K562 (cell line): Measurements from ENCODE around the gene DGCR8.

ENCODE experiments used
- BMI1 ChIP-seq: fragments of 150-350 bp; IDR thresholded peaks from 2 replicates; pipeline ENCODE4 v1.6.1; 2014; ENCODE audit warnings: low read length
- CTBP1 ChIP-seq: fragments of 450-650 bp; IDR thresholded peaks from 2 replicates; pipeline ENCODE4 v1.6.1; 2016; ENCODE audit warnings: borderline replicate concordance
- CTCF ChIP-seq, 3 experiments: IDR thresholded peaks in 2 of 3; conservative IDR thresholded peaks in 1 of 3; 2 replicates each; pipeline ENCODE4 v1.5.1; 2011 to 2012; ENCODE audit warnings: low read length in 3 of 3, mild to moderate bottlenecking in 3 of 3, control low read depth in 2 of 3, improper control_type of control experiment in 1 of 3, inconsistent platforms in 1 of 3, low read depth in 1 of 3, mixed read lengths in 1 of 3, moderate library complexity in 1 of 3; ENCODE audit not compliant: insufficient read depth in 2 of 3
- ELK1 ChIP-seq: sonication (generic); formaldehyde crosslinking; IDR thresholded peaks from 2 replicates; pipeline ENCODE4 v1.8.1; 2022; ENCODE audit warnings: missing genetic modification reagents
- EP300 ChIP-seq: IDR thresholded peaks from 2 replicates; pipeline ENCODE4 v1.6.1; 2012; ENCODE audit warnings: low read length, improper control_type of control experiment
- FOS ChIP-seq: IDR thresholded peaks from 3 replicates; pipeline ENCODE4 v1.6.1; 2011; ENCODE audit not compliant: insufficient read length; ENCODE audit errors: extremely low read depth
- MAZ ChIP-seq, 2 experiments: fragments of 450-650 bp in 1 of 2; sonication (generic) in 1 of 2; formaldehyde crosslinking; IDR thresholded peaks in 1 of 2; conservative IDR thresholded peaks in 1 of 2; 2 replicates each; pipeline versions ENCODE4 v1.4.0 to v1.5.0; 2020; ENCODE audit warnings: mild to moderate bottlenecking in 1 of 2, missing genetic modification reagents in 1 of 2
- SP2 ChIP-seq: IDR thresholded peaks from 2 replicates; pipeline ENCODE4 v1.6.1; 2011; ENCODE audit warnings: mild to moderate bottlenecking, low read depth, low read length, moderate library complexity; ENCODE audit not compliant: poor library complexity, severe bottlenecking; ENCODE audit errors: extremely low read depth
- TOE1 ChIP-seq, 2 experiments: fragments of 450-650 bp in 1 of 2; sonication (generic) in 1 of 2; formaldehyde crosslinking in 1 of 2; IDR thresholded peaks; 2 replicates each; pipeline versions ENCODE4 v1.7.1 to v1.8.0; 2016 to 2022; ENCODE audit warnings: borderline replicate concordance in 2 of 2, mild to moderate bottlenecking in 2 of 2, antibody characterized with exemption in 1 of 2, inconsistent platforms in 1 of 2, low read depth in 1 of 2, missing genetic modification reagents in 1 of 2, moderate library complexity in 1 of 2
- ZNF696 ChIP-seq: fragments of 250-450 bp; sonication (Bioruptor Pico); conservative IDR thresholded peaks from 2 replicates; pipeline ENCODE4 v1.4.0; 2020; ENCODE audit warnings: mild to moderate bottlenecking, moderate library complexity
- TF ChIP-seq, protein P1 (sequence below): fragments of 450-650 bp; IDR thresholded peaks from 2 replicates; pipeline ENCODE4 v1.6.1; 2016; ENCODE audit warnings: low read depth, mild to moderate bottlenecking, moderate library complexity

DNA sequence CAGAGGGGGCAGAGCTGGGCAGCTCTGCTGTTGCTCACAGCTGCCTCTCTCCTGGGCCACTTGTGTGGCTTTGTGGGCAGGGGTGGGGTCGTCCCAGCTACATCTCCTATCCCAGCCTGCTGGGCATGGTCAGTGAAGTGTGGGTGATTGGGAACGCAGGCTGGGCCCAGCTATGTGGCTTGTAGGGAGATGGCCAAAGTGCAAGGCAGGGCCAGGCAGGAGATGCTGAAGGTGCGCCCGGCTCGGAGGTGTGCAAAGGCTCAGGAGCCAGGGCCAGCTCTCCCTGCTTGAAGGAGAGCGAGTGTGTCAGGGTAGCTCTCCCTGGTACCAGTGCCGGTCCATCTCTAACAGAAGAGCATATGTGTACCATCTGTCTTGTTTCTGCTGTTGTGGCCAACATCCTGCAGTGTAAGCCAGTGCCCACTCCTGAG lies 27.4 kb downstream of the DGCR8 start:
- TF ChIP-seq CTBP1 (no peak), ZNF696 (no peak), CTCF (IDR thresholded peaks at IDR 0.05 in 2 of 3, conservative IDR thresholded peaks at IDR 0.05 in 1 of 3; ENCODE audit: insufficient read depth in 2 of 3, low read depth in 1 of 3, low read length in 3 of 3) (no peak), SP2 (no peak), TOE1 (IDR thresholded peaks at IDR 0.05; ENCODE audit: borderline replicate concordance) (no peak), TOE1 (CRISPR knock-in tag; IDR thresholded peaks at IDR 0.05; ENCODE audit: borderline replicate concordance, low read depth) (no peak), EP300 (no peak), ELK1 (CRISPR knock-in tag) (no peak), MAZ (CRISPR knock-in tag; conservative IDR thresholded peaks at IDR 0.05 in 1 of 2, IDR thresholded peaks at IDR 0.05 in 1 of 2) (no peak), BMI1 (no peak), FOS (no peak)
- TF ChIP-seq, protein P1, sequence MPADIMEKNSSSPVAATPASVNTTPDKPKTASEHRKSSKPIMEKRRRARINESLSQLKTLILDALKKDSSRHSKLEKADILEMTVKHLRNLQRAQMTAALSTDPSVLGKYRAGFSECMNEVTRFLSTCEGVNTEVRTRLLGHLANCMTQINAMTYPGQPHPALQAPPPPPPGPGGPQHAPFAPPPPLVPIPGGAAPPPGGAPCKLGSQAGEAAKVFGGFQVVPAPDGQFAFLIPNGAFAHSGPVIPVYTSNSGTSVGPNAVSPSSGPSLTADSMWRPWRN, result no peak
